ENCODE measurements around the gene DNAJC6.

DNA sequence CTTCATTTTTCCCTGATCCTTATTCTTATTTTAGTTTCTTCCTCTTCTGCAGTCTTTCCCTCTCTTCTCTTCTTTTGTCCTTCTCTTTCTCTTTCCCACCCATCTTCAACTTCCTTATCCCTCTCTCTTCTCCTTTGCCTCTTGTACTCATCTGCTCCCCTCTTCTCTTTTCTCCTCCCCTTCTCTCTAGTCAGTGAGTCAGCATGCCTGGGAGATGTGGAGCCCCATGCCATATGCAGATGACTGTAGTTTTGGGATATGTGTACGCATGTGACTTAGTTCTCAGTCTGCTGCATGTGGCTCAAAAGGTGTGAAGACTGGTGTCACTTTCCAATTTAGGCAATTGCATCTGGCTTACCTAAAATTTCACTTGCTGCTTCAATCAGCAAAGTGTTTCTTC is 10.4 kb downstream of the DNAJC6 start:
- TF ChIP-seq POLR2A (IDR thresholded peaks at IDR 0.05), result no peak
- TF ChIP-seq, protein P1, sequence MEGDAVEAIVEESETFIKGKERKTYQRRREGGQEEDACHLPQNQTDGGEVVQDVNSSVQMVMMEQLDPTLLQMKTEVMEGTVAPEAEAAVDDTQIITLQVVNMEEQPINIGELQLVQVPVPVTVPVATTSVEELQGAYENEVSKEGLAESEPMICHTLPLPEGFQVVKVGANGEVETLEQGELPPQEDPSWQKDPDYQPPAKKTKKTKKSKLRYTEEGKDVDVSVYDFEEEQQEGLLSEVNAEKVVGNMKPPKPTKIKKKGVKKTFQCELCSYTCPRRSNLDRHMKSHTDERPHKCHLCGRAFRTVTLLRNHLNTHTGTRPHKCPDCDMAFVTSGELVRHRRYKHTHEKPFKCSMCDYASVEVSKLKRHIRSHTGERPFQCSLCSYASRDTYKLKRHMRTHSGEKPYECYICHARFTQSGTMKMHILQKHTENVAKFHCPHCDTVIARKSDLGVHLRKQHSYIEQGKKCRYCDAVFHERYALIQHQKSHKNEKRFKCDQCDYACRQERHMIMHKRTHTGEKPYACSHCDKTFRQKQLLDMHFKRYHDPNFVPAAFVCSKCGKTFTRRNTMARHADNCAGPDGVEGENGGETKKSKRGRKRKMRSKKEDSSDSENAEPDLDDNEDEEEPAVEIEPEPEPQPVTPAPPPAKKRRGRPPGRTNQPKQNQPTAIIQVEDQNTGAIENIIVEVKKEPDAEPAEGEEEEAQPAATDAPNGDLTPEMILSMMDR (IDR thresholded peaks at IDR 0.05), result no peak

Measured in thyroid gland (tissue), 4 donors.